ENCODE results near the gene CCDC13. TPM values are rescaled to one million over a fixed set of nuclear protein-coding genes. Genes with fewer than 3 reads are reported as not detected.

CCDC13 gene
- polyA plus RNA-seq, 1 donor (not counting 4 experiments of a cell fraction or from before 2014, with no cell fraction given): 0.21 TPM

- Histone ChIP-seq H3K9ac (ENCODE audit: control insufficient read depth, extremely low read depth, insufficient read depth, low read length) (no peak overlapping the region), H3K9me3 (ENCODE audit: control insufficient read depth, low read depth, low read length) (no peaks in the 10 kb centered on the region), H3K4me2 (ENCODE audit: control insufficient read depth, extremely low read depth, insufficient read depth, low read depth, low read length) (no peak overlapping the region), H3K4me1 (ENCODE audit: control insufficient read depth, extremely low read depth, insufficient read depth, low read length) (no peaks in the 10 kb centered on the region), H3K27me3 (ENCODE audit: control insufficient read depth, extremely low read depth, insufficient read depth, low read length) (peaks cover 4% of the 10 kb centered on the region), H4K20me1 (ENCODE audit: control insufficient read depth, extremely low read depth, insufficient read depth, low read length) (peaks cover 2% of the 10 kb centered on the region), H3K27ac (ENCODE audit: control insufficient read depth, insufficient read depth, low read length) (no peak overlapping the region), H3K36me3 (ENCODE audit: control insufficient read depth in 2 of 2, extremely low read depth in 1 of 2, insufficient read depth in 2 of 2, low read length in 2 of 2) (no peaks in the 10 kb centered on the region), H3K79me2 (ENCODE audit: control insufficient read depth, insufficient read depth, low read length) (no peaks in the 10 kb centered on the region), H3K9me1 (ENCODE audit: control insufficient read depth, extremely low read depth, insufficient read depth, low read length) (no peaks in the 10 kb centered on the region), H3K4me3 (ENCODE audit: control insufficient read depth in 2 of 3, extremely low read depth in 1 of 3, insufficient read depth in 2 of 3, low read depth in 1 of 3, low read length in 3 of 3) (no peak overlapping the region), H2AFZ (ENCODE audit: control insufficient read depth, low read length) (no peak overlapping the region)
- TF ChIP-seq EZH2 (IDR thresholded peaks at IDR 0.05; ENCODE audit: low read length) (no peak), CTCF (optimal IDR thresholded peaks at IDR 0.05 in 1 of 3, IDR thresholded peaks at IDR 0.05 in 1 of 3, conservative IDR thresholded peaks at IDR 0.05 in 1 of 3; ENCODE audit: extremely low read depth in 1 of 3, insufficient read depth in 2 of 3, low read length in 3 of 3) (no peak)
- DNase-seq (ENCODE audit: low read depth, low spot score) (no peak), FAIRE-seq (no peak)
- dilution Hi-C loops (cut with MboI; ENCODE audit: extremely low pct_ligation_motif_present, low sequenced_read_pairs): no loop called here
These were observed 37.0 kb downstream of the CCDC13 start for GRCh38 chr3:42736081-42736480.

- Histone ChIP-seq H3K9ac (ENCODE audit: control insufficient read depth, extremely low read depth, insufficient read depth, low read length) (no peak overlapping the region), H3K4me3 (ENCODE audit: control insufficient read depth in 2 of 3, extremely low read depth in 1 of 3, insufficient read depth in 2 of 3, low read depth in 1 of 3, low read length in 3 of 3) (no peak overlapping the region), H3K27ac (ENCODE audit: control insufficient read depth, insufficient read depth, low read length) (no peak overlapping the region), H2AFZ (ENCODE audit: control insufficient read depth, low read length) (no peak overlapping the region), H3K9me3 (ENCODE audit: control insufficient read depth, low read depth, low read length) (no peaks in the 10 kb centered on the region), H3K9me1 (ENCODE audit: control insufficient read depth, extremely low read depth, insufficient read depth, low read length) (no peaks in the 10 kb centered on the region), H3K27me3 (ENCODE audit: control insufficient read depth, extremely low read depth, insufficient read depth, low read length) (peaks cover 4% of the 10 kb centered on the region), H3K4me2 (ENCODE audit: control insufficient read depth, extremely low read depth, insufficient read depth, low read depth, low read length) (no peak overlapping the region), H3K79me2 (ENCODE audit: control insufficient read depth, insufficient read depth, low read length) (no peaks in the 10 kb centered on the region), H4K20me1 (ENCODE audit: control insufficient read depth, extremely low read depth, insufficient read depth, low read length) (peaks cover 2% of the 10 kb centered on the region), H3K4me1 (ENCODE audit: control insufficient read depth, extremely low read depth, insufficient read depth, low read length) (no peaks in the 10 kb centered on the region), H3K36me3 (ENCODE audit: control insufficient read depth in 2 of 2, extremely low read depth in 1 of 2, insufficient read depth in 2 of 2, low read length in 2 of 2) (no peaks in the 10 kb centered on the region)
- dilution Hi-C loops (cut with MboI; ENCODE audit: extremely low pct_ligation_motif_present, low sequenced_read_pairs): no loop called here
- FAIRE-seq (no peak), DNase-seq (ENCODE audit: low read depth, low spot score) (no peak)
- TF ChIP-seq CTCF (optimal IDR thresholded peaks at IDR 0.05 in 1 of 3, IDR thresholded peaks at IDR 0.05 in 1 of 3, conservative IDR thresholded peaks at IDR 0.05 in 1 of 3; ENCODE audit: extremely low read depth in 1 of 3, insufficient read depth in 2 of 3, low read length in 3 of 3) (no peak), EZH2 (IDR thresholded peaks at IDR 0.05; ENCODE audit: low read length) (no peak)
These were observed 37.4 kb downstream of the CCDC13 start for GRCh38 chr3:42735615-42736014.
